Raji (cell line): Measurements from ENCODE around the gene RNF43.

ENCODE experiments used
- POLR2A ChIP-seq: IDR thresholded peaks from 2 replicates; pipeline ENCODE4 v1.6.1; 2011; ENCODE audit warnings: low read depth, low read length, control low read depth; ENCODE audit not compliant: insufficient read depth

RNF43 gene

DNA sequence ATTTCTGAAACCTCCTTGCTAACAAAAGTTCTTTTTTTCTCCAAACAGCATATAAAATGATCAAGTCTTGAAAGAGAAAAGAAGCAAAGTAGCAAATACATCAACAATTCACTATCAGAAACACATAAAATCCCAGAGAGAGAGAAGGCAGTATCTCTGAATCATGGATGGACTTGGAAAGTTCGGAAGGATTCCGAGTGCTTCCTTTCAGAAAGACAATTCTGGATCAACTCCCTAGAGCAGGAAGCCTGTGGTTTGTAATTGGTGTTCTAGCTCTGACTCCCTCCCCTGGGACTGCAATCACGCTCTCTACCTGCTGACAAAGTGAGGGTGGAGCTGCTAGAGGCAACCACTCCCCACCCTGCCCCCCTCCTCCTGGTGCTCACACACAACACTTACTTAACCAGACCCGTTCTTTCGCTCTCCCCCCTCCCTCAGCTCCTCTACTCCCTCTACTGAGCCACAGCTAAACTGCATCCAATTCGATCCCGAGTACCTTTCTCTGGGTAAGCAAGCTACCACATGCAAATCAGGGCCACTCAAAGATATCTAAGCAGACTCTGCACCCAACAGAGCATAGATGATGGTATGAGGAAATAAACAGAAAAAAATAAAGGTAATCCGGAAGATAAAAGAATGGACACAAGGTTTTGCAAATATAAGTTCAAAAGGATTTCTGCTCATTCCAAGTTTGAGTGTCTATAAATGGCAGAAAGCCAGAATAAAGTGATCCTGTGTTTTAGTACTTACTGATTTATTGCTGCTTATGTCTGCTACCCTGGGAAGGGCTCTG, at the start of gene RNF43:
Gene RNF43 (minus strand): TSS at position 235 of the 793 bp plus-strand sequence. CDS start 1,957 bp downstream, outside the sequence.
- TF ChIP-seq POLR2A: 0 out of 2 replicates have a peak, but pooled peaks have one; percentile 14

DNA sequence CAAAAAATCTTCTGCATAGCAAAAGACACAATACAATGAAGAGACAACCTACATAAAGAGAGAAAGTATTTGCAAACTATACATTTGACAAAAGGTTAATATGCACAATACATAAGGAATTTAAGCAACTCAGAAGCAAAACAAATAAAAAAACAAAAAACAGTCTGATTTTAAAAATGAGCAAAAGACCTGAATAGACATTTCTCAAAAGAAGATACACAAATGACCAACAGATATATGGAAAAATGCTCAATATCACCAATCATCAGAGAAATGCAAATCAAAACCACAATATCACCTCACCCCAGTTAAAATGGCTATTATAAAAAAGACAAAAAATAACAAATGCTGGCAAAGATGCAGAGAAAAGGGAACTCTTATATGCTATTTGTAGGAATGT, 38.2 kb upstream of the RNF43 start:
- no peak for TF ChIP-seq POLR2A

DNA sequence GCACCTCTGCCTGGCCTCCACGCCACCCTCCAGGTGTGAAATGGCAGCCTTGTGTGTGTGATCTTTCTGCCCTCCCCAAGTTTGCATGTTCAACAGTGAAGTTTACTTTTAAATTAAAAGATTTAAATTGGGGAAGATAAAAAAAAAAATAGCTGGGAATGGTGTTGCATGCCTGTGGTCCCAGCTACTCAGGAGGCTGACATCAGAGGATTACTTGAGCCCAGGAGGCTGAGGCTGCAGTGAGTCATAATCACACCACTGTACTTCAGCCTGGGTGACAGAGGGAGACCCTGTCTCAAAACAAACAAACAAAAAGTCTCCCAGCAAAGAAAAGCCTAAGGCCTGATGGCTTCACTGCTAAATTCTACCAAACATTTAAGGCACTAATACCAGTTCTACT, 35.4 kb upstream of the RNF43 start:
- TF ChIP-seq POLR2A: no peak

GRCh38 chr17:58447039-58447975, 30.0 kb upstream of the RNF43 start:
- TF ChIP-seq POLR2A: no peak

- TF ChIP-seq POLR2A: no peak
Measured at GRCh38 chr17:58446086-58446485, 28.8 kb upstream of the RNF43 start.

DNA sequence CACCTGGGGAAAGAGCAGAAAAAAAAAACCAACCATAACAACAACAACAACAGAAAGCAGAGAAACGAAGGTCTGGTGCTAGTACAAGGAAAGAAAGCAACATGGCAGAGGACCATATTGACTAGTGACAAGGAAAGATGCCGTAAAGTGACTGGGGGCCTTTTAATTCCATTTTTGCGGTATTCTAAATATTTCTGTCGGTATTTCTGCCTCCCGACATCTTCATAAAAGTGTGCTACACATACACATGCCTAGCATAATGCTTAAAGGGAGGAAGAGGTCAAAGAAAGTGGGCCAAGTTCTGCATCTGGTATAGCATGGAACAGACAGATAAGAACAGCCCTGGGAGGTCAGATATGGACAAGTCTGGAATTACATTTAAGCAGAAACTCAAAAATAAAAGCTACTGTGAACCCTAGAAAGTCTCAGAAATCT, 19.5 kb upstream of the RNF43 start:
- no peak for TF ChIP-seq POLR2A

GRCh38 chr17:58436245-58436644, 18.9 kb upstream of the RNF43 start:
- no peak for TF ChIP-seq POLR2A

GRCh38 chr17:58432806-58433573, 15.7 kb upstream of the RNF43 start:
- TF ChIP-seq POLR2A: no peak

DNA sequence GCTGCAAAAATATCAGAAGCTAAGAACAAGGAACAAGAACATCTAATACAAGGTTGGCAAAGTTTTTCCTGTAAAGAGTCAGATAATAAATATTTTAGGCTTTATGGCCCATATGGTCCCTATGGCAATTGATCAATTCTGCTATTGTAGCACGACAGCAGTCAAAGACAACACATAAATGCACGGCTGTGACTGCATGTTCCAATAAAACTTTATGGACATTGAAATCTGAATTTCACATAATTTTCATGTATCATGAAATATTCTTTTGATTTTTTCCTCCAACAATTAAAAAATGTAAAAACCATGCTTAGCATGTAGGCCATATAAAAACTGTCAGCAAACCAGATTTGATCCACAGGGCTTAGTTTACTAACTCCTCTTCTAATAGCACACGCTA, 10.5 kb upstream of the RNF43 start:
- no peak for TF ChIP-seq POLR2A

DNA sequence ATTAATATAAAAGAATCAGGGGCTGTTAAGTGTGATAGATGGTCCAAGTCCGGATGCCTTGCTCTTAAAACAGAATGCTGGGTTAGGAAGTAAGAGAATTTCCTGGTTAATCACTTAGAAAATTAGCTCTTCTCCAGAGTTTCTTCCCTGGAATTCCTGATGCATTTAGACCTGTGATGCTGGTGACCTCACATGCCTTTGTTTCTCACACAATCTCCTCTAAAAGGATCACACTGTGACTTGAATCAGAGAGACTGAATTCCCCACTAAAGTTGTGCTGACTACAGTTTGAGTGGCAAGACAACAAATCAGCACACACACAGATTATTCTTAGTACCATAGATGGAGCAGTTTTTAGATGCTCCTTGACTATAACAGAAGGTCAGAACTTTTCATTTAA, 4.4 kb upstream of the RNF43 start:
- no peak for TF ChIP-seq POLR2A

- no peak for TF ChIP-seq POLR2A
Measured at GRCh38 chr17:58420827-58421226, 3.5 kb upstream of the RNF43 start.

GRCh38 chr17:58416937-58417299, 416 bp downstream of the RNF43 start:
- no peak for TF ChIP-seq POLR2A

- TF ChIP-seq POLR2A: no peak
Measured at GRCh38 chr17:58416396-58416795, 938 bp downstream of the RNF43 start.

GRCh38 chr17:58415371-58416055, 1.8 kb downstream of the RNF43 start:
- no peak for TF ChIP-seq POLR2A

DNA sequence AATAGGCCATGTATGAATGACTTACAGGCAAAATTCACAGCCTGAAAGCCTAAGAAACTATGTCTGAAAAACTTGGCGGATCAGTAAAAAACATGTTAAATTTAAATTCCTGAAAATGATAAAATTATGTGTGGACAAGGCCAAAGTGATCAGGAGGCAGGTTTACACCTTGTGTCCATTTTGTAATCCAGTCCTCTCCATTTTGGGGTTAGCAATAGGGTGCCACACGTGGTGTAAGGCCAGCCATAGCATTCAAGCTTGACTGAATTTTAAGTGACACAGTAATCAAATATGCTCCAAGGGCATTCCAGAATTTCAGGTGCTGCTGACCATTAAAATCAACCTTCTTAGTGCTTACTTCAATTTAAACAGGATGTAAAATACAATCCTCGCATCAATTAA, 2.7 kb downstream of the RNF43 start:
- no peak for TF ChIP-seq POLR2A

DNA sequence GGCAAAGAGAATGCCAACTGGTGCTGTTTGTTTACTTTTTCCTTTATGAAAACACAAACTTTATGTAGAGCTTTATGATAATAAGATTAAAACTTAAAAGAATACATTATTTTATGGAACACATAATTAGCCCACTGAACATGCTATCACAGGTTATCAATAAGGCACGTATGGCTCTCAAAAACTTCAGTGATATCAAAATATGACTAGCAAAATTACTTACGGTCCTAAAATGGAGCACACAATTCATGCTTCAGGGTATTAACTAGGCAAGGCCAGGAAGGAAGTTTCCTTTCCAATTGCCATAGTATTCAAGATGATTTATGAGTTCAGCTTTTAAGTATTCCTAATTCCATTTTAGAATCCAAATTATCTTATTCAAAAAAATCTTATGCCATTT, 3.6 kb downstream of the RNF43 start:
- TF ChIP-seq POLR2A: no peak
